HepG2 (cell line): Measurements from ENCODE around the gene LMF2. TPM values are rescaled to one million over a fixed set of nuclear protein-coding genes. Genes with fewer than 3 reads are reported as not detected.
A peak's percentile ranks its signal among the peaks of the same experiment; 100 is the strongest.
"Not testable (repeated sequence)": the region's sequence is repeated elsewhere in the genome, so short reads cannot be mapped to it uniquely, and the experiment has no call there.

Experiments used
- ATAC-seq: fragments of 200-7000 bp; cut with Tn5 transposase; 3 replicates; pipeline ENCODE4 v1.9.1; 2020; ENCODE audit warnings: mild to moderate bottlenecking, moderate library complexity
- BruUV-seq: library from RNA; stranded (reverse); fragments of 400-500 nt; replicated peaks from 2 replicates; lab custom pipeline; 2021; lab: Mats Ljungman, UMichigan
- CTCF ChIA-PET: fragments of 300-600 bp; formaldehyde crosslinking; extraction: SDS; loops from one replicate; lab custom pipeline; 2021; ENCODE audit warnings: low total read pairs, inconsistent platforms, low intra/inter-chr PET ratio; lab: Yijun Ruan, JAX
- POLR2A ChIA-PET: fragments of 350-600 bp; sonication (Branson Sonifier 250); formaldehyde crosslinking; loops from one replicate; lab custom pipeline; 2020; ENCODE audit warnings: antibody characterized with exemption, inconsistent platforms; lab: Yijun Ruan, JAX
- DNase-seq: peaks from one replicate; pipeline ENCODE4 v3.0.0-alpha.2; 2015; ENCODE audit warnings: low spot score
- FAIRE-seq: peaks from 3 replicates; lab custom pipeline; 2011; peaks lifted over from hg19 to GRCh38; lab: Jason Lieb, UNC
- H2AFZ ChIP-seq: one replicate; pipeline ENCODE4 v1.6.1; 2011; ENCODE audit warnings: low read length, inconsistent platforms
- H3K27ac ChIP-seq: fragments of 300-600 bp; 3 replicates; pipeline ENCODE4 v1.8.0; 2011; ENCODE audit warnings: mixed run types, mild to moderate bottlenecking, mixed read lengths, low read length, inconsistent platforms; ENCODE audit not compliant: insufficient read depth; ENCODE audit errors: extremely low read length
- H3K27me3 ChIP-seq, 2 experiments: fragments of 200-600 bp in 1 of 2; 2 replicates in 1 of 2; 3 replicates in 1 of 2; pipeline versions ENCODE4 v1.6.0 to v1.8.0; 2011; ENCODE audit warnings: low read length in 2 of 2, mild to moderate bottlenecking in 2 of 2, moderate library complexity in 2 of 2, inconsistent platforms in 1 of 2; ENCODE audit not compliant: insufficient read depth in 2 of 2, control insufficient read depth in 1 of 2
- H3K36me3 ChIP-seq, 2 experiments: fragments of 200-600 bp in 1 of 2; replicated peaks in 1 of 2; 2 replicates in 1 of 2; 3 replicates in 1 of 2; pipeline versions ENCODE4 v1.5.1 to v1.8.0; 2011; ENCODE audit warnings: low read length in 2 of 2, inconsistent platforms in 1 of 2; ENCODE audit not compliant: insufficient read depth in 2 of 2, control insufficient read depth in 1 of 2
- H3K4me1 ChIP-seq: 2 replicates; pipeline ENCODE4 v1.5.1; 2012; ENCODE audit warnings: low read length, inconsistent platforms; ENCODE audit not compliant: insufficient read depth
- H3K4me2 ChIP-seq: 2 replicates; pipeline ENCODE4 v1.6.0; 2011; ENCODE audit warnings: low read depth, low read length, inconsistent platforms
- H3K4me3 ChIP-seq, 3 experiments: fragments of 200-600 bp in 1 of 3; sonication (generic), shearing (Covaris generic) in 1 of 3; replicated peaks in 1 of 3; 2 replicates each; pipeline ENCODE4 v1.5.1; 2011 to 2016; ENCODE audit warnings: low read length in 3 of 3, inconsistent platforms in 2 of 3, low read depth in 2 of 3, mild to moderate bottlenecking in 2 of 3, control low read depth in 1 of 3, mixed read lengths in 1 of 3; ENCODE audit not compliant: insufficient read depth in 1 of 3
- H3K79me2 ChIP-seq: one replicate; pipeline ENCODE4 v1.6.1; 2011; ENCODE audit warnings: low read length, inconsistent platforms; ENCODE audit not compliant: insufficient read depth
- H3K9ac ChIP-seq: 2 replicates; pipeline ENCODE4 v1.6.0; 2011; ENCODE audit warnings: mild to moderate bottlenecking, low read depth, low read length, inconsistent platforms; ENCODE audit not compliant: insufficient read depth
- H3K9me3 ChIP-seq: 2 replicates; pipeline ENCODE4 v1.5.1; 2012; ENCODE audit warnings: mild to moderate bottlenecking, low read length
- H4K20me1 ChIP-seq: 2 replicates; pipeline ENCODE4 v1.6.0; 2011; ENCODE audit warnings: inconsistent platforms, mild to moderate bottlenecking, low read length, moderate library complexity; ENCODE audit not compliant: insufficient read depth
- ARID5B ChIP-seq: IDR thresholded peaks from 2 replicates; pipeline ENCODE4 v1.4.0; 2020; ENCODE audit warnings: mild to moderate bottlenecking, missing genetic modification reagents
- CEBPB ChIP-seq: IDR thresholded peaks from 2 replicates; pipeline ENCODE4 v1.6.1; 2011; ENCODE audit warnings: low read depth, low read length, improper control_type of control experiment, borderline replicate concordance
- CEBPG ChIP-seq: IDR thresholded peaks from 2 replicates; pipeline ENCODE4 v1.6.1; 2016
- DDIT3 ChIP-seq: sonication (generic); formaldehyde crosslinking; IDR thresholded peaks from 2 replicates; pipeline ENCODE4 v1.4.0; 2020; ENCODE audit warnings: mild to moderate bottlenecking, missing genetic modification reagents
- FOSL2 ChIP-seq: sonication (generic); formaldehyde crosslinking; IDR thresholded peaks from 2 replicates; pipeline ENCODE4 v1.4.0; 2020; ENCODE audit warnings: missing genetic modification reagents
- JUNB ChIP-seq: sonication (generic); formaldehyde crosslinking; IDR thresholded peaks from 2 replicates; pipeline ENCODE4 v1.8.0; 2022; ENCODE audit warnings: missing genetic modification reagents, mild to moderate bottlenecking, borderline replicate concordance
- NAIF1 ChIP-seq: sonication (generic); formaldehyde crosslinking; IDR thresholded peaks from 2 replicates; pipeline ENCODE4 v1.5.0; 2020; ENCODE audit warnings: mild to moderate bottlenecking, missing genetic modification reagents, borderline replicate concordance
- RARA ChIP-seq: IDR thresholded peaks from 2 replicates; pipeline ENCODE4 v1.6.1; 2016; ENCODE audit warnings: missing genetic modification reagents, missing compliant biosample characterization
- RNF2 ChIP-seq: fragments of 450-650 bp; conservative IDR thresholded peaks from 2 replicates; pipeline ENCODE4 v1.6.1; 2016; ENCODE audit warnings: low read depth
- TAF15 ChIP-seq: fragments of 200-400 bp; formaldehyde crosslinking; IDR thresholded peaks from one replicate; pipeline ENCODE4 v1.6.1; 2018; ENCODE audit warnings: mild to moderate bottlenecking, low read depth, low read length; ENCODE audit not compliant: poor library complexity, severe bottlenecking
- TBX2 ChIP-seq: sonication (generic); formaldehyde crosslinking; IDR thresholded peaks from 2 replicates; pipeline ENCODE4 v1.5.0; 2020; ENCODE audit warnings: missing genetic modification reagents, mild to moderate bottlenecking, borderline replicate concordance
- ZMYM2 ChIP-seq: sonication (generic); formaldehyde crosslinking; IDR thresholded peaks from 2 replicates; pipeline ENCODE4 v1.8.0; 2022; ENCODE audit warnings: mild to moderate bottlenecking, missing genetic modification reagents
- ZNF780A ChIP-seq: sonication (generic); formaldehyde crosslinking; IDR thresholded peaks from 2 replicates; pipeline ENCODE4 v1.8.0; 2022; ENCODE audit warnings: mild to moderate bottlenecking, missing genetic modification reagents, moderate library complexity
- WGBS: methylation state at CpG from one replicate; pipeline ENCODE4 v1.1.6; 2017; ENCODE audit warnings: low lambda C conversion rate; 5-methylcytosine and 5-hydroxymethylcytosine counted together
- in situ Hi-C: cut with HindIII; loops from 2 replicates; pipeline ENCODE4 v1.10.0; 2017; ENCODE audit warnings: low pct_unique_long_range_greater_than_20kb; ENCODE audit not compliant: extremely low pct_ligation_motif_present
- intact Hi-C: fragments of 100-400 bp; cut with micrococcal nuclease; formaldehyde crosslinking; loops from one replicate; pipeline ENCODE4 v1.10.0; 2022; ENCODE audit not compliant: unreplicated experiment
- polyA plus RNA-seq, 8 experiments: library from polyadenylated mRNA; depleted of rRNA in 3 of 8; stranded (reverse) in 7 of 8; unstranded in 1 of 8; fragments of >200 nt; fragmentation: Illumina TruSeq in 4 of 8; extraction: Trizol in 4 of 8; gene quantifications; 2 replicates each; pipeline versions ENCODE4 v1.2.1 to v1.2.3, GENCODE V29; 2011 to 2016; ENCODE audit warnings: low read depth in 4 of 8, missing spikeins in 1 of 8, mixed read lengths in 1 of 8; ENCODE audit not compliant: insufficient read depth in 1 of 8
- total RNA-seq, 5 experiments: library from RNA; depleted of rRNA; stranded (reverse); fragments of >200 nt; fragmentation: Illumina TruSeq; extraction: Trizol; gene quantifications; 2 replicates each; pipeline ENCODE4 v1.2.3, GENCODE V29; 2016; ENCODE audit warnings: low read depth in 1 of 5
- TF ChIP-seq, protein P1 (sequence below): sonication (generic); formaldehyde crosslinking; IDR thresholded peaks from 2 replicates; pipeline ENCODE4 v1.5.1; 2020; ENCODE audit warnings: missing genetic modification reagents, mild to moderate bottlenecking, borderline replicate concordance

Gene LMF2
- total and polyA plus RNA-seq, 2 of the 13 experiments (the other 11 are each of a cell fraction or from before 2014, with no cell fraction given): 23.3 to 30.6 TPM

- BruUV-seq: no TSS peak
- DNase-seq (no peak), FAIRE-seq (no peak), ATAC-seq (no peak)
- H3K79me2 ChIP-seq: no peaks in the 10 kb centered on the region
- ChIA-PET POLR2A (interaction anchor here (1.7 to 2.2 kb wide), 2 partner anchors 9 to 17 kb away, joined by 5 to 8 read pairs; partner anchors contain the start of gene SCO2), CTCF (interaction anchor here (1.2 kb wide), 1 partner anchor 34 kb away, joined by 3 read pairs; no protein-coding TSS in a partner anchor)
- no peak overlapping the region for H3K9ac ChIP-seq
- H2AFZ ChIP-seq: no peak overlapping the region
- no peaks in the 10 kb centered on the region for H4K20me1 ChIP-seq
- H3K4me2 ChIP-seq: no peak overlapping the region
- intact Hi-C loops: no loop called here
- TF ChIP-seq NAIF1 (CRISPR knock-in tag) (no peak), TAF15 (no peak), DDIT3 (CRISPR knock-in tag) (no peak), ZNF780A (CRISPR knock-in tag) (no peak), RNF2 (no peak)
- TF ChIP-seq, protein P1, sequence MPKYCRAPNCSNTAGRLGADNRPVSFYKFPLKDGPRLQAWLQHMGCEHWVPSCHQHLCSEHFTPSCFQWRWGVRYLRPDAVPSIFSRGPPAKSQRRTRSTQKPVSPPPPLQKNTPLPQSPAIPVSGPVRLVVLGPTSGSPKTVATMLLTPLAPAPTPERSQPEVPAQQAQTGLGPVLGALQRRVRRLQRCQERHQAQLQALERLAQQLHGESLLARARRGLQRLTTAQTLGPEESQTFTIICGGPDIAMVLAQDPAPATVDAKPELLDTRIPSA (CRISPR knock-in tag): no peak
- no peaks in the 10 kb centered on the region for H3K36me3 ChIP-seq
- H3K4me3 ChIP-seq: no peak overlapping the region
- in situ Hi-C loops: no loop called here
- WGBS: 88% methylated on average over 19 of the region's 19 CpGs
- no peak overlapping the region for H3K27ac ChIP-seq
- no peaks in the 10 kb centered on the region for H3K9me3 ChIP-seq
- peaks cover 2 to 26% of the 10 kb centered on the region in 2 experiments for H3K27me3 ChIP-seq
- peaks cover 38% of the 10 kb centered on the region for H3K4me1 ChIP-seq
Measured at GRCh38 chr22:50542416-50542927, 35.0 kb upstream of the LMF2 start.

DNA sequence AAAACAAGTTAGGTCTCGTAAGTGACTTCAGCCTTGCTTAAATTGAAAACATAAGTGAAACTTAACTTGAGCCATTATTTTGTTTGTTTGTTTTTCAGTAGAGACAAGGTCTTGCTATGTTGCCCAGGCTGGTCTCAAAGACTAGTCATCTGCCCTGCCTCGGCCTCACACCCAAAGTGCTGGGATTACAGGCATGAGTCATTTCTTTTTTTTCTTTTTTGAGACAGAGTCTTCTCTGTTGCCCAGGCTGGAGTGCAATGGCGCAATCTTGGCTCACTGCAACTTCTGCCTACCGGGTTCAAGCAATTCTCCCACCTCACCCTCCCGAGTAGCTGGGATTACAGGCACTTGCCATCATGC, 34.1 kb upstream of the LMF2 start:
- H3K9ac ChIP-seq, H3K4me3 ChIP-seq, H3K79me2 ChIP-seq, in situ Hi-C loops, intact Hi-C loops, BruUV-seq, H4K20me1 ChIP-seq, H3K9me3 ChIP-seq, H3K27ac ChIP-seq, H2AFZ ChIP-seq, H3K36me3 ChIP-seq: not testable (repeated sequence)
- 4% methylated on average over 5 of the region's 5 CpGs for WGBS
- peak; percentile 30 for FAIRE-seq
- ATAC-seq: peak; percentile 34; the same call in 1 of the 3 replicates
- H3K27me3 ChIP-seq: peaks cover 2 to 20% of the 10 kb centered on the region in 2 experiments
- peak; percentile 66 for DNase-seq
- ChIA-PET CTCF (interaction anchor here (1.2 kb wide), 1 partner anchor 34 kb away, joined by 3 read pairs; no protein-coding TSS in a partner anchor), POLR2A (interaction anchor here (0.9 to 2.2 kb wide), 4 partner anchors 10 to 27 kb away, joined by 3 to 8 read pairs (median 6); partner anchors contain the start of gene SCO2)
- peaks cover 38% of the 10 kb centered on the region for H3K4me1 ChIP-seq
- H3K4me2 ChIP-seq: peak overlapping the region; percentile 42; the same call in 1 of the 2 replicates
- TF ChIP-seq ARID5B (CRISPR knock-in tag) (peak; percentile 58; the same call in 1 of the 2 replicates), TBX2 (CRISPR knock-in tag) (peak; percentile 38; the same call in 1 of the 2 replicates), FOSL2 (CRISPR knock-in tag) (peak; percentile 97), CEBPB (peak; percentile 82), JUNB (CRISPR knock-in tag) (peak; percentile 59; the same call in 1 of the 2 replicates), ZMYM2 (CRISPR knock-in tag) (0 out of 2 replicates have a peak, but pooled peaks have one; percentile 14), CEBPG (CRISPR knock-in tag) (peak; percentile 79), RARA (CRISPR knock-in tag) (peak; percentile 36; the same call in 1 of the 2 replicates)
